Glutamatergic neuron (in vitro differentiated cells): ENCODE measurements around the gene HSD3B1. TPM values are rescaled to one million over a fixed set of nuclear protein-coding genes. Genes with fewer than 3 reads are reported as not detected.

ENCODE experiments used
- DNase-seq: peaks from one replicate; pipeline ENCODE4 v3.0.0; 2022
- H3K27ac Mint-ChIP-seq: one replicate; pipeline ENCODE4 v1.8.0; 2020; ENCODE audit warnings: mild to moderate bottlenecking, mixed read lengths, inconsistent platforms; ENCODE audit not compliant: unreplicated experiment
- H3K27me3 Mint-ChIP-seq: one replicate; pipeline ENCODE4 v1.8.0; 2020; ENCODE audit warnings: mild to moderate bottlenecking, moderate library complexity, mixed read lengths, inconsistent platforms; ENCODE audit not compliant: unreplicated experiment
- H3K36me3 Mint-ChIP-seq: one replicate; pipeline ENCODE4 v1.8.0; 2020; ENCODE audit warnings: mild to moderate bottlenecking, mixed read lengths, inconsistent platforms; ENCODE audit not compliant: unreplicated experiment
- H3K4me1 Mint-ChIP-seq: one replicate; pipeline ENCODE4 v1.8.0; 2020; ENCODE audit warnings: mild to moderate bottlenecking, low read depth, mixed read lengths, inconsistent platforms; ENCODE audit not compliant: unreplicated experiment
- H3K4me3 Mint-ChIP-seq: one replicate; pipeline ENCODE4 v1.8.0; 2020; ENCODE audit warnings: mild to moderate bottlenecking, mixed read lengths, inconsistent platforms; ENCODE audit not compliant: unreplicated experiment
- H3K9me3 Mint-ChIP-seq: one replicate; pipeline ENCODE4 v1.8.0; 2020; ENCODE audit warnings: mild to moderate bottlenecking, moderate library complexity, mixed read lengths, inconsistent platforms; ENCODE audit not compliant: unreplicated experiment
- total RNA-seq: library from RNA; stranded (reverse); fragmentation: NEBNext Ultra II Directional; extraction: Animal tissue kit (Norgen Biotek cat#: 25700); gene quantifications from one replicate; pipeline ENCODE4 v1.2.1, GENCODE V29; 2021; ENCODE audit not compliant: unreplicated experiment
- TF ChIP-seq, protein P1 (sequence below): fragments of 200-600 bp; sonication (generic); IDR thresholded peaks from one replicate; pipeline ENCODE4 v1.5.0; 2021; ENCODE audit not compliant: partially characterized antibody, unreplicated experiment

The HSD3B1 gene
- total RNA-seq, 1 donor from 2014 or later = not detected

- DNase-seq = no peak
- Mint-ChIP-seq H3K27ac (no peak overlapping the region), H3K4me1 (peaks cover 3% of the 10 kb centered on the region), H3K9me3 (no peaks in the 10 kb centered on the region), H3K4me3 (no peak overlapping the region), H3K36me3 (no peaks in the 10 kb centered on the region), H3K27me3 (peaks cover 3% of the 10 kb centered on the region)
- TF ChIP-seq, protein P1, sequence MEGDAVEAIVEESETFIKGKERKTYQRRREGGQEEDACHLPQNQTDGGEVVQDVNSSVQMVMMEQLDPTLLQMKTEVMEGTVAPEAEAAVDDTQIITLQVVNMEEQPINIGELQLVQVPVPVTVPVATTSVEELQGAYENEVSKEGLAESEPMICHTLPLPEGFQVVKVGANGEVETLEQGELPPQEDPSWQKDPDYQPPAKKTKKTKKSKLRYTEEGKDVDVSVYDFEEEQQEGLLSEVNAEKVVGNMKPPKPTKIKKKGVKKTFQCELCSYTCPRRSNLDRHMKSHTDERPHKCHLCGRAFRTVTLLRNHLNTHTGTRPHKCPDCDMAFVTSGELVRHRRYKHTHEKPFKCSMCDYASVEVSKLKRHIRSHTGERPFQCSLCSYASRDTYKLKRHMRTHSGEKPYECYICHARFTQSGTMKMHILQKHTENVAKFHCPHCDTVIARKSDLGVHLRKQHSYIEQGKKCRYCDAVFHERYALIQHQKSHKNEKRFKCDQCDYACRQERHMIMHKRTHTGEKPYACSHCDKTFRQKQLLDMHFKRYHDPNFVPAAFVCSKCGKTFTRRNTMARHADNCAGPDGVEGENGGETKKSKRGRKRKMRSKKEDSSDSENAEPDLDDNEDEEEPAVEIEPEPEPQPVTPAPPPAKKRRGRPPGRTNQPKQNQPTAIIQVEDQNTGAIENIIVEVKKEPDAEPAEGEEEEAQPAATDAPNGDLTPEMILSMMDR = no peak
Measured at GRCh38 chr1:119467857-119468668, 38.9 kb upstream of the HSD3B1 start.

- no peak overlapping the region for H3K4me3 Mint-ChIP-seq
- peaks cover 3% of the 10 kb centered on the region for H3K4me1 Mint-ChIP-seq
- H3K27me3 Mint-ChIP-seq = peaks cover 3% of the 10 kb centered on the region
- no peaks in the 10 kb centered on the region for H3K9me3 Mint-ChIP-seq
- DNase-seq = no peak
- H3K27ac Mint-ChIP-seq = no peak overlapping the region
- TF ChIP-seq, protein P1 = no peak
- no peaks in the 10 kb centered on the region for H3K36me3 Mint-ChIP-seq
Measured at GRCh38 chr1:119469741-119470140, 37.3 kb upstream of the HSD3B1 start.

DNA sequence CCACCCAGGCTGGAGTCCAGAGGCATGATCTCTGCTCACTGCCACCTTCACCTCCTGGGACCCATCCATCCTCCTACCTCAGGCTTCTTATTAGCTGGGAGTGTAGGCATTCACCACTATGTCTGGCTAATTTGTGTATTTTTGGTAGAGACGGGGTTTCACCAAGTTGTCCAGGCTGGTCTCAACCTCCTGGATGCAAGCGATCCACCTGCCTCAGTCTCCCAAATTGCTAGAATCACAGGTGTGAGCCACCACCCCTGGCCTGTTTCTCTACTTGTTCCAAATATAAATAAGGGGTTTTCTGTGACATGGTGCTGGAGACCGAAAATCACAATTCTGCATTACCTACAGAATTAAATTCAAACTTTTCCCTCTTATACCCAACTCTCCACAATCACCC is 36.6 kb upstream of the HSD3B1 start:
- DNase-seq = no peak
- no peak overlapping the region for H3K4me3 Mint-ChIP-seq
- H3K27ac Mint-ChIP-seq = no peak overlapping the region
- no peaks in the 10 kb centered on the region for H3K9me3 Mint-ChIP-seq
- H3K4me1 Mint-ChIP-seq = peaks cover 3% of the 10 kb centered on the region
- H3K36me3 Mint-ChIP-seq = no peaks in the 10 kb centered on the region
- TF ChIP-seq, protein P1 = no peak
- H3K27me3 Mint-ChIP-seq = peaks cover 3% of the 10 kb centered on the region

- no peak overlapping the region for H3K4me3 Mint-ChIP-seq
- no peaks in the 10 kb centered on the region for H3K36me3 Mint-ChIP-seq
- H3K4me1 Mint-ChIP-seq = peaks cover 3% of the 10 kb centered on the region
- H3K9me3 Mint-ChIP-seq = no peaks in the 10 kb centered on the region
- no peak overlapping the region for H3K27ac Mint-ChIP-seq
- TF ChIP-seq, protein P1 = no peak
- DNase-seq = no peak
- H3K27me3 Mint-ChIP-seq = peaks cover 6% of the 10 kb centered on the region
Measured at GRCh38 chr1:119470958-119471357, 36.1 kb upstream of the HSD3B1 start.

DNA sequence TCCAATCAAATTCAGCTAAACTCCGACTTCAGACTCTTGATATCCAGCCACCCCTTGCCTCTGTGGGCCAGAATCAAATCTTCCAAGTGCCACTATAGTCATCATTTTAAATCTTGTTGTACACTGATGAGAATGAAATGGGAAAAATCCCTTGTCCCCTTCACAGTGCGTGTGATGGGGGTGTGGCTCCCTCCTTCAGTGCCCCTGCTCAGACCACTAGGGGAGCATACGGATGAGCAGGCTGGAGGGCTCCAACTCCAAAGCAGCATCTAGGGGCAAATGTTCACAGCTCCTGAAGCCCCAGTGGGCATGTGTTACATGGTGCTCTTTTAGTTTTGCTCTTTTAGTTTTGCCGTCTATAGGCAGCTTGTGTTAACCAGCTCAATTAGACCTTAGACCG is 35.4 kb upstream of the HSD3B1 start:
- H3K27me3 Mint-ChIP-seq = peaks cover 6% of the 10 kb centered on the region
- H3K9me3 Mint-ChIP-seq = no peaks in the 10 kb centered on the region
- DNase-seq = no peak
- TF ChIP-seq, protein P1 = no peak
- H3K4me1 Mint-ChIP-seq = peaks cover 3% of the 10 kb centered on the region
- no peak overlapping the region for H3K27ac Mint-ChIP-seq
- no peaks in the 10 kb centered on the region for H3K36me3 Mint-ChIP-seq
- H3K4me3 Mint-ChIP-seq = no peak overlapping the region
